Skin of body (tissue), 2 donors: Measurements from ENCODE around the gene KCNQ1. TPM values are rescaled to one million over a fixed set of nuclear protein-coding genes. Genes with fewer than 3 reads are reported as not detected.

Experiments
- DNase-seq: peaks from one replicate; lab custom pipeline; 2025; lab: John Stamatoyannopoulos, UW
- total RNA-seq: library from RNA; depleted of rRNA; stranded (reverse); fragments of >200 nt; gene quantifications from one replicate; pipeline ENCODE4 v1.2.3, GENCODE V29; 2014

Gene KCNQ1
- total RNA-seq, 1 donor from 2014 or later: 1.3 TPM

GRCh38 chr11:2565447-2566222, 120.8 kb downstream of the KCNQ1 start:
- DNase-seq: no peak

DNA sequence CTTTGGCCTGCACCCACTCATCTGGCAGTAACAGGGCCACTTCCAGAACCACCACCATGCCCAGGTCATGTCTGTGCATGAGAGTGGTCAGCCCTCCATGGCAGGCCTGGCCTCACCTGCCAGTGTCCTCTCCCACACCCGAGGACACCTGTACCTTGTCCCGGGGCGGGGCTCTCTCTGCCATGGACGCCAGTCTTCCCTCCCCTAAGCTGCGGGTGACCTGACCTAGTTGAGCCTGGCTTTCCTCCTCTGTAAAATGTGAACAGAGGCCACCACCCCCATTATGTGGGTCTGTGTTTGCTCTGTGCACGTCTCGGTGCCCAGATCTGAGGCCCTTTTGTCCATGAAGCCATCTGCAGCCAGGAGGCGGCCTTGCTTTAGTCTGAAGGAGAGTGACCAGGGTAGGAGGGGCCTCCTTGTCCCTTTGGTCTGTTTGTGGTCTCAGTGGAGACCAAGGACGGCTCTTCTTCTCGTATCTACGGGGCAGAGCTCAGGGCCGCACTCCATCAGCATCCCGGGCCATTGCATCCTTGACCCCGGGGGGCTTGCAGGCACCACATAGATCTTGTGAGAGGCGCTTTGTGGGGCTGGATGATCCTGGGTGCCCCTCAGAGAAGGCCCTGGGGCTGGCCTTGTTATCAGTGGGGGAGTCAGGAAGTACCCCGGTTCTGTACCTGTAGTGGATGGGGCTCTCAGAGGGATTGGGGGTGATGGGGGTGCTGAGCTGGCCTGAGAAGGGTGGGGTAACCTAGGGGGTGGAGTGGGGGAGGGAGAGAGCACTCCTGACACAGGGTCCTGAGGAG, 121.6 kb downstream of the KCNQ1 start:
- no peak for DNase-seq

GRCh38 chr11:2567026-2567671, 122.3 kb downstream of the KCNQ1 start:
- no peak for DNase-seq

DNA sequence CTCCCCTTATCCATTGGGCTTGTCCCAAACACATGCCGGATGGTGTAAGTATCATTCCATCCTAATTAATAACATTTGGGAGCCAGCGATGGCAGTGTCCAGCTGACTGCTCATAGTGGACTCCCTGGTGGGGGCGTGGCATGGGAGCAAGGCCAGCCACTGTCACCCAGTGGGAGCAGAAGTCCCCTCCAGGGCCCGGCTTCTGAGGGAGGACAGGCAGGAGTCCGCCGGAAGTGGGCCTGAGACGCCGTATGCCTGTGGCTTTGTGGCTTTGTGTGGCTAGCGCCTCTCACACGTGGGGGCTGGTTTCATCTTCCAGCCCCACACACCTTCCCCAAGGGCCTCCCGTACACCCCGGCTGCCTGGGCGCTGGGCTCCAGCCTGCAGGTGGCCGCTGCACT, 124.5 kb downstream of the KCNQ1 start:
- DNase-seq: no peak

- DNase-seq: no peak
Observed at GRCh38 chr11:2569731-2570210, 125.0 kb downstream of the KCNQ1 start.

DNA sequence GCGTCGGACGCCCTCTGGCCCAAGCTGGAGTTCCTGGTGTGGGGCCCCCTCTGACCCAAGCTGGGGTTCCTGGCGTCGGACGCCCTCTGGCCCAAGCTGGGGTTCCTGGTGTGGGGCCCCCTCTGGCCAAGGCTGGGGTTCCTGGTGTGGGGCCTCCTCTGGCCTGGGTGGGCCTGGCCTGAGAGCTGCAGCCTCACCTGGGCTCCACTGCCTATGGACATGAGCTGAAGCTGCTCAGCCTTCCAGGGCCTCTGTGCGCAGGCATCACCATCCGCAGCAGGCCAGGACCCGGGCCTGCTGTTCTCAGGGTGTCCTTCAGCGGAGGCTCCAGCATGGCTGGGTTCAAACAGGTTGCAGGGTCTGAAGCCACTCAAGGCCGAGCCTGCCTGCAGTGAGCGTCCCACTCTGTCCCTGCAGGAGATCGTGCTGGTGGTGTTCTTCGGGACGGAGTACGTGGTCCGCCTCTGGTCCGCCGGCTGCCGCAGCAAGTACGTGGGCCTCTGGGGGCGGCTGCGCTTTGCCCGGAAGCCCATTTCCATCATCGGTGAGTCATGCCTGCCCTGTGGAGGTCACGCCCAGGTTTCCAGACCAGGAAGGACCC, 125.5 kb downstream of the KCNQ1 start:
- no peak for DNase-seq

DNA sequence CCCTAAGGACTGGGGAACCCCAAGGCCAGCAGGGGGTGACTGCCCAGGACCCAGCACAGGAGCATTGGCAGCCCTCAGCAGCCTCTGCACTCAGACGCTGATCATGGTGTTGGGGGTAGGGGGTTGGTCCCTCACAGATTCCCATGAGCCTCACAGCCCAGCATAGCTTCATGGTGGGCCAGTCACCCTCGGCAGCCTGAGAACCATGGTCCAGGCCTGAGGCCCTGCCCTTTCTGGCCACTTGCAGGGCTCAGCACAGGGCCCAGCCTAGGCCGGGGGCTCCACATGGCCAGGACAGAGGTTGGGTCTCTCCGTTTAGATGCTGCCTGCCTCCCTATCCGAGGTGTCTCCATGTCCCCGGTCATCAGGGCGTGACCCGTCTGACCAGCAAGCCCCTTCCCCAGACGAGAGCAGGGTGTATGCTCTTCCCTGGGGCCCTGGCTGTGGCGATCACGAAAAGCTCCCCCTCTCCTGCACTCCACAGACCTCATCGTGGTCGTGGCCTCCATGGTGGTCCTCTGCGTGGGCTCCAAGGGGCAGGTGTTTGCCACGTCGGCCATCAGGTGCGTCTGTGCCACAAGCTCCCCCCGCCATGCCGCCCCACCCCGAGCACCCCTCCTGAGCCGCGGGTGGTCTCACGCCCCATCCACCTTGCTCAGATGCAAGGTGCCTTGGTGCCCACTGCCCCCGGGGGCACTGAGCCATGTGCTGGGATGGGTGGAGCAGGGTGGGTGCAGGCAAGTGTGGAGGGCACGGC, 126.2 kb downstream of the KCNQ1 start:
- no peak for DNase-seq

DNA sequence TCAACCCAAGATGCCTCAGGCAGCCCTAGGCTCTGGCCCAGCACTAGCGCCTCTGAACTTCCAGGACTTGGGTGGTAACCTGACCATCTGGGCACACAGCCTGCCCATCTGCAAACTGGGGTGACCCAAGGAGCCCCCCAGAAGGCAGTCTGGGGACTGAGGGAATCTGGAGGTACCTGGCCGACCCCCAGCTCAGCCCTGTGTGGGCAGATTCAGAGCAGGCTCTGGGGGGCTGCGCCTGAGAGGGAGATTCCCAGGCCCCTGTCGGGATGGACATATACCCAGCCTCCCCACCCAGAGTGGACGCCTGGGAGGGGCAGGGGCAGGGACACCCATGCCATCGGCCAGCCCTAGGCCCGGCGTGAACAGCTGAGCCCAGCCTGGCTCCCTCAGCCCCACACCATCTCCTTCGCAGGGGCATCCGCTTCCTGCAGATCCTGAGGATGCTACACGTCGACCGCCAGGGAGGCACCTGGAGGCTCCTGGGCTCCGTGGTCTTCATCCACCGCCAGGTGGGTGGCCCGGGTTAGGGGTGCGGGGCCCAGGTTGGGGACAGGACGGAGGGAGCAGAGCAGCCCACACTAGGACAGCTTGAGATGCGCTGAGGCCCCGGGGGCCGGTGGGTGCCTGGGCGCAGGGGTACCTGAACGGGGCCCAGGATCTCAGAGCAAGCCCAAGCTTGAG, 126.9 kb downstream of the KCNQ1 start:
- no peak for DNase-seq

DNA sequence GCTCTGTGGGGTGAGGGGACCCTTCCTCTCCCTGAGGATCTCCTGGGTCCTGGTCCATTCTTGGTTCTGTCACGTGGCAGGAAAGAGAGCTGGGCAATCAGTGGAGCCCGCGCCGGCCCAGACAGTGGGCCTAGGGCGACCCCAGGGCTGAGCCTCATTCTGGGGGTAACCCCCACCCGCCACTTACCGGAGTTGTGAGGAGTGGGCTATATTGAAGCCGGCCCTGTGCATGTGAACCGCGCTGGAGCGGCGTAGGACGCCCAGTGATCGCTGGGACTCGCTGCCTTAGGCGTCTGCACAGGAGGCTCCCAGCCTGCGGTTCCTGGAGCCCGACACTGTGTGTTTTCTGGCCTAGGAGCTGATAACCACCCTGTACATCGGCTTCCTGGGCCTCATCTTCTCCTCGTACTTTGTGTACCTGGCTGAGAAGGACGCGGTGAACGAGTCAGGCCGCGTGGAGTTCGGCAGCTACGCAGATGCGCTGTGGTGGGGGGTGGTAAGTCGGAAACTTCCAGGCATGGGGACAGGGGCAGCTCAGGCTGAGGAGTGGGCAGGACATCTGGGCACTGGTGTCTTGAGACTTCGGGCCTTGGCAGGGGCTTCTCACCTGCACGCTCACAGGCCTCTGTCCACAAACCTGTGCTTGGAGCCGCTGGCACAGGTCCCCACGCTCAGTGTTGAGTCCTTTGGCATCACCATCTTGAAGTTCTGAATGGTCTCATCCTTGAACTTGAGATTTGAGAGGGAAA, 127.9 kb downstream of the KCNQ1 start:
- DNase-seq: no peak

- no peak for DNase-seq
Observed at GRCh38 chr11:2573240-2574042, 128.6 kb downstream of the KCNQ1 start.

DNA sequence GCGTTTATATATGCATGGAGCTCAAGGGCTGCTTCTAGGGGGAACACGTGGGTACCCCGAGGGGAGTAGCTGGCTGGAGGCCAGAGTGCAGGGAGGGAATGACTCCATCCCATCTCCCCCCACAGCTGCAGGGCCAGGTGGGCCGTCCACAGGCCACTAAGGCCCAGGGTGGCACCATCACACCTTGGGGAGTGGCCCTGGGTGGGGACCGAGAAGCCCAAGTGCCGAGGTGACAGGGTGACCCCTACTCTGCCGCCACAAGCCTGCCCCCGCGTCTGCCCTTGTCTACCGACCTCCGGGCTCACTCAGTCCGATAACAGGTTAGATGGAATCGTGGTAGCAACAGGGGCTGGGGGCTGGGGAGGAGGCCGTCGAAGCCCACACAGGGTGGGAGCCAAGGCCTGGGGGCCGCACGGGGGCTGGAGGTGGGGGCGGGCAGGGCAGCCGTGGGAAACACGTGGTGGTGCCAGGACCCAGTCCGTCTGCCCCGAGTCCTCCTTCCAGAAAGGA, 129.3 kb downstream of the KCNQ1 start:
- no peak for DNase-seq

GRCh38 chr11:2574553-2575535, 130.0 kb downstream of the KCNQ1 start:
- no peak for DNase-seq

- no peak for DNase-seq
Observed at GRCh38 chr11:2575591-2576051, 130.8 kb downstream of the KCNQ1 start.

- no peak for DNase-seq
Observed at GRCh38 chr11:2576111-2576510, 131.3 kb downstream of the KCNQ1 start.

DNA sequence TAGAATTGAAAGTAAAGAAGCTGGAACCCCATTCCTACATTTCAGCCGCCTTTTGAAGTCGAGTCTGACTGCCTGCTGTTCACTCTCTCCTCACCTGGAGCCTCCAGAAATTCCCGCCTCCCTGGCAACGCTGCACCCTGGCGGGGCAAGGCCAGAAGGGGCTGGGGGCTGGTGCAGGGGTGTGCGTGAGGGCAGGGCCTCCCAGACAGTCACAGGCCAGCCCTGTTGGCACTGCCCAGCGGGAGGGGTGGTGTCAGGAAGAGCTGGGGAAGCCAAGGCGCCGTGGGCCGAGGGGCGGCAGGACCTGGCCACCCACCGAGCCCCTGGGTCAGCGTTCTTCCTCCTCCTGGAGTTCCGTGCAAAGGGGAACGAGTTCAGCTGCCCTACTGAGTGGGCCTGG, 131.7 kb downstream of the KCNQ1 start:
- DNase-seq: no peak

- DNase-seq: no peak
Observed at GRCh38 chr11:2577031-2577990, 132.5 kb downstream of the KCNQ1 start.
